HepG2 (cell line): ENCODE measurements around the gene OGG1. TPM values are rescaled to one million over a fixed set of nuclear protein-coding genes. Genes with fewer than 3 reads are reported as not detected.

Experiments used
- ARNT2 ChIP-seq: sonication (generic); formaldehyde crosslinking; IDR thresholded peaks from 2 replicates; pipeline ENCODE4 v1.8.0; 2022; ENCODE audit warnings: mild to moderate bottlenecking, low read depth, missing genetic modification reagents, moderate library complexity
- BRCA1 ChIP-seq: sonication (generic); formaldehyde crosslinking; IDR thresholded peaks from 2 replicates; pipeline ENCODE4 v1.4.0; 2020; ENCODE audit warnings: missing genetic modification reagents
- ERF ChIP-seq: IDR thresholded peaks from 2 replicates; pipeline ENCODE4 v1.6.1; 2018; ENCODE audit warnings: missing biosample characterization, missing genetic modification reagents
- HNRNPLL ChIP-seq: fragments of 200-400 bp; formaldehyde crosslinking; IDR thresholded peaks from 2 replicates; pipeline ENCODE4 v1.6.1; 2017; ENCODE audit warnings: mild to moderate bottlenecking, low read depth, low read length; ENCODE audit not compliant: poor library complexity, severe bottlenecking
- HOXA3 ChIP-seq: sonication (generic); formaldehyde crosslinking; IDR thresholded peaks from 2 replicates; pipeline ENCODE4 v1.5.0; 2020; ENCODE audit warnings: missing genetic modification reagents
- MAZ ChIP-seq, 2 experiments: sonication (generic) in 1 of 2; formaldehyde crosslinking in 1 of 2; IDR thresholded peaks; 2 replicates each; pipeline versions ENCODE4 v1.5.0 to v1.6.1; 2012 to 2020; ENCODE audit warnings: low read depth in 2 of 2, mild to moderate bottlenecking in 2 of 2, borderline replicate concordance in 1 of 2, improper control_type of control experiment in 1 of 2, low read length in 1 of 2, missing genetic modification reagents in 1 of 2, moderate library complexity in 1 of 2
- NR2F6 ChIP-seq, 2 experiments: IDR thresholded peaks; 2 replicates each; pipeline ENCODE4 v1.6.1; 2016; ENCODE audit warnings: antibody characterized with exemption in 1 of 2, mild to moderate bottlenecking in 1 of 2
- POLR2A ChIP-seq, 2 experiments: IDR thresholded peaks; 2 replicates each; pipeline ENCODE4 v1.6.1; 2011; ENCODE audit warnings: low read depth in 2 of 2, low read length in 2 of 2, mild to moderate bottlenecking in 1 of 2, moderate library complexity in 1 of 2; ENCODE audit not compliant: insufficient read depth in 1 of 2
- TAF1 ChIP-seq: sonication (generic); formaldehyde crosslinking; IDR thresholded peaks from 2 replicates; pipeline ENCODE4 v1.4.0; 2020; ENCODE audit warnings: missing genetic modification reagents
- WIZ ChIP-seq: sonication (generic); formaldehyde crosslinking; IDR thresholded peaks from 2 replicates; pipeline ENCODE4 v1.5.1; 2020; ENCODE audit warnings: mild to moderate bottlenecking, missing genetic modification reagents
- YY1 ChIP-seq: IDR thresholded peaks from 2 replicates; pipeline ENCODE4 v1.6.1; 2011; ENCODE audit warnings: low read length, low read depth, moderate library complexity, mild to moderate bottlenecking; ENCODE audit not compliant: insufficient read depth, insufficient replicate concordance
- ZIK1 ChIP-seq: sonication (generic); formaldehyde crosslinking; IDR thresholded peaks from 2 replicates; pipeline ENCODE4 v1.5.0; 2020; ENCODE audit warnings: mild to moderate bottlenecking, low read depth, missing genetic modification reagents, borderline replicate concordance
- ZMAT3 ChIP-seq: sonication (generic); formaldehyde crosslinking; conservative IDR thresholded peaks from 2 replicates; pipeline ENCODE4 v1.7.0; 2021; ENCODE audit warnings: missing genetic modification reagents
- ZNF430 ChIP-seq: sonication (generic); formaldehyde crosslinking; IDR thresholded peaks from 2 replicates; pipeline ENCODE4 v1.9.0; 2021; ENCODE audit warnings: mild to moderate bottlenecking, missing genetic modification reagents
- ZNF501 ChIP-seq: sonication (generic); formaldehyde crosslinking; IDR thresholded peaks from 2 replicates; pipeline ENCODE4 v1.5.1; 2020; ENCODE audit warnings: mild to moderate bottlenecking, moderate library complexity, missing genetic modification reagents
- ZNF543 ChIP-seq: sonication (generic); formaldehyde crosslinking; IDR thresholded peaks from 2 replicates; pipeline ENCODE4 v1.4.0; 2020; ENCODE audit warnings: mild to moderate bottlenecking, missing genetic modification reagents
- ZNF709 ChIP-seq: sonication (generic); formaldehyde crosslinking; IDR thresholded peaks from 2 replicates; pipeline ENCODE4 v1.5.0; 2020; ENCODE audit warnings: mild to moderate bottlenecking, missing genetic modification reagents
- ZNF788 ChIP-seq: sonication (generic); formaldehyde crosslinking; IDR thresholded peaks from 2 replicates; pipeline ENCODE4 v1.5.0; 2020; ENCODE audit warnings: mild to moderate bottlenecking, missing genetic modification reagents, borderline replicate concordance
- polyA plus RNA-seq, 8 experiments: library from polyadenylated mRNA; depleted of rRNA in 3 of 8; stranded (reverse) in 7 of 8; unstranded in 1 of 8; fragments of >200 nt; fragmentation: Illumina TruSeq in 4 of 8; extraction: Trizol in 4 of 8; gene quantifications; 2 replicates each; pipeline versions ENCODE4 v1.2.1 to v1.2.3, GENCODE V29; 2011 to 2016; ENCODE audit warnings: low read depth in 4 of 8, missing spikeins in 1 of 8, mixed read lengths in 1 of 8; ENCODE audit not compliant: insufficient read depth in 1 of 8
- total RNA-seq, 5 experiments: library from RNA; depleted of rRNA; stranded (reverse); fragments of >200 nt; fragmentation: Illumina TruSeq; extraction: Trizol; gene quantifications; 2 replicates each; pipeline ENCODE4 v1.2.3, GENCODE V29; 2016; ENCODE audit warnings: low read depth in 1 of 5
- TF ChIP-seq, protein P1 (sequence below), 2 experiments: sonication (generic) in 1 of 2; formaldehyde crosslinking in 1 of 2; IDR thresholded peaks; 2 replicates each; pipeline versions ENCODE4 v1.4.0 to v1.6.1; 2018 to 2020; ENCODE audit warnings: missing genetic modification reagents in 2 of 2, borderline replicate concordance in 1 of 2, low read depth in 1 of 2, mild to moderate bottlenecking in 1 of 2, missing biosample characterization in 1 of 2
- TF ChIP-seq, protein P2 (sequence below): IDR thresholded peaks from 2 replicates; pipeline ENCODE4 v1.6.1; 2016; ENCODE audit warnings: missing genetic modification reagents, missing compliant biosample characterization
- TF ChIP-seq, protein P3 (sequence below): sonication (generic); formaldehyde crosslinking; IDR thresholded peaks from 2 replicates; pipeline ENCODE4 v1.4.0; 2020; ENCODE audit warnings: missing genetic modification reagents, mild to moderate bottlenecking, borderline replicate concordance
- TF ChIP-seq, protein P4 (sequence below): sonication (generic); formaldehyde crosslinking; IDR thresholded peaks from 2 replicates; pipeline ENCODE4 v1.5.0; 2020; ENCODE audit warnings: missing genetic modification reagents, mild to moderate bottlenecking, borderline replicate concordance

OGG1 gene
- total and polyA plus RNA-seq, 2 of the 13 experiments (the other 11 are each of a cell fraction or from before 2014, with no cell fraction given): 28.7 to 33.2 TPM

DNA sequence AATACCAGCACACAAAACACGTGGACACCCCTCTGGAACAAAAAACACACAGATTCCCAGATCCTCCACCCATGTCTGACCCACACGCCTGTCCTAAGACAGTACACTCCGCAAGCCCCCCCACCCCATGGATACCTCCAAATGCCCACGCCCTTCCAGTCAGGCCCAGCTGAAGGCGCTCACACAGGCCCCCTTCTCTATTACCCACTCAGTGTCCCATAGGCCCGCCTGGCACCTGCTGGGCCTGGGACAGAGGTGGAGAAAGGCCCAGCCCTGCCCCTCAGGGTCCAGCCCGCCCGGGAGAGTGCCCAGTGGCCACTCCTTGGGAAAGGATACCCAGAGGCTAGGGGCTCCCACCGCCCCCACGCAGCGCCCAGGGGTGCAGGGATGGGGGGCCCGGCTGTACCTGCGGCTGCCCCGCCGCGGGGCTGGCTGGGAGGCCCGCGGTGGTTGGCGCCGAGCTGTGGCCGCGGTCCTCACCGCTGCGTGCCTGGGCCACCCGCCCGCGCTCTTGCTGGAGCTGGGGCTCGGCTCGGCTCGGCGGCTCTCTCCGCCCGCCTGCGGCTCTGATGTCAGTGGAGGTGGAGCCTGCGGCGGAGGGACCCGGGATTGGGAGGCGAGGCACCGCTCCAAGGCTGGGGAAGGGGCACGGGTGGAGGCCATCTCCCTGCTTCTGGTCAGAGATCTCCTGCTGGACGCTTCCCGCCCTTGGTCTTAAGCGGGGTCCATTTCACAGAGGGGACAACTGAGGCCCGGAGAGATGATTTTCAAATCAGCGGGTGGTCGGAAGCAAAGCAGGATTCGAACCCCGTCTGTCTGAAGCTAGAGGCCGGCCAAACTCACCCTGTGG is 19.9 kb downstream of the OGG1 start, which contains the start of gene CAMK1 (continued):
- TF ChIP-seq ZIK1 (peak; percentile 76; the same call in 1 of the 2 replicates), ZNF788 (CRISPR knock-in tag) (0 out of 2 replicates have a peak, but pooled peaks have one; percentile 15), TAF1 (CRISPR knock-in tag) (peak; percentile 52; the same call in 1 of the 2 replicates), POLR2A (IDR thresholded peaks at IDR 0.05; ENCODE audit: insufficient read depth in 1 of 2, low read depth in 2 of 2, low read length in 2 of 2) (peak in 1 of 2 experiments; percentile 79; a peak in 2 of 4 replicates), ZNF709 (CRISPR knock-in tag) (no peak), HNRNPLL (peak; percentile 62), HOXA3 (0 out of 2 replicates have a peak, but pooled peaks have one; percentile 23), NR2F6 (IDR thresholded peaks at IDR 0.05) (no peak), NR2F6 (CRISPR knock-in tag; IDR thresholded peaks at IDR 0.05) (peak; percentile 14; the same call in 1 of the 2 replicates), ZNF430 (no peak), ARNT2 (peak; percentile 48; the same call in 1 of the 2 replicates), YY1 (no peak), MAZ (IDR thresholded peaks at IDR 0.05; ENCODE audit: borderline replicate concordance, low read depth, low read length) (no peak), MAZ (CRISPR knock-in tag; IDR thresholded peaks at IDR 0.05; ENCODE audit: low read depth) (peak; percentile 48; the same call in 1 of the 2 replicates), BRCA1 (CRISPR knock-in tag) (no peak), ZMAT3 (CRISPR knock-in tag) (0 out of 2 replicates have a peak, but pooled peaks have one; percentile 18), ERF (CRISPR knock-in tag) (peak; percentile 31; the same call in 1 of the 2 replicates), WIZ (CRISPR knock-in tag) (peak; percentile 8; the same call in 1 of the 2 replicates), ZNF501 (CRISPR knock-in tag) (peak; percentile 73; the same call in 1 of the 2 replicates), ZNF543 (peak; percentile 1; the same call in 1 of the 2 replicates)
- TF ChIP-seq, protein P1, sequence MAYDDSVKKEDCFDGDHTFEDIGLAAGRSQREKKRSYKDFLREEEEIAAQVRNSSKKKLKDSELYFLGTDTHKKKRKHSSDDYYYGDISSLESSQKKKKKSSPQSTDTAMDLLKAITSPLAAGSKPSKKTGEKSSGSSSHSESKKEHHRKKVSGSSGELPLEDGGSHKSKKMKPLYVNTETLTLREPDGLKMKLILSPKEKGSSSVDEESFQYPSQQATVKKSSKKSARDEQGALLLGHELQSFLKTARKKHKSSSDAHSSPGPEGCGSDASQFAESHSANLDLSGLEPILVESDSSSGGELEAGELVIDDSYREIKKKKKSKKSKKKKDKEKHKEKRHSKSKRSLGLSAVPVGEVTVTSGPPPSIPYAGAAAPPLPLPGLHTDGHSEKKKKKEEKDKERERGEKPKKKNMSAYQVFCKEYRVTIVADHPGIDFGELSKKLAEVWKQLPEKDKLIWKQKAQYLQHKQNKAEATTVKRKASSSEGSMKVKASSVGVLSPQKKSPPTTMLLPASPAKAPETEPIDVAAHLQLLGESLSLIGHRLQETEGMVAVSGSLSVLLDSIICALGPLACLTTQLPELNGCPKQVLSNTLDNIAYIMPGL (CRISPR knock-in tag; IDR thresholded peaks at IDR 0.05; ENCODE audit: borderline replicate concordance in 1 of 2, low read depth in 1 of 2): peak in 1 of 2 experiments; percentile 77; a peak in 2 of 4 replicates
- TF ChIP-seq, protein P2, sequence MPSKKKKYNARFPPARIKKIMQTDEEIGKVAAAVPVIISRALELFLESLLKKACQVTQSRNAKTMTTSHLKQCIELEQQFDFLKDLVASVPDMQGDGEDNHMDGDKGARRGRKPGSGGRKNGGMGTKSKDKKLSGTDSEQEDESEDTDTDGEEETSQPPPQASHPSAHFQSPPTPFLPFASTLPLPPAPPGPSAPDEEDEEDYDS (CRISPR knock-in tag): peak; percentile 67
- TF ChIP-seq, protein P3, sequence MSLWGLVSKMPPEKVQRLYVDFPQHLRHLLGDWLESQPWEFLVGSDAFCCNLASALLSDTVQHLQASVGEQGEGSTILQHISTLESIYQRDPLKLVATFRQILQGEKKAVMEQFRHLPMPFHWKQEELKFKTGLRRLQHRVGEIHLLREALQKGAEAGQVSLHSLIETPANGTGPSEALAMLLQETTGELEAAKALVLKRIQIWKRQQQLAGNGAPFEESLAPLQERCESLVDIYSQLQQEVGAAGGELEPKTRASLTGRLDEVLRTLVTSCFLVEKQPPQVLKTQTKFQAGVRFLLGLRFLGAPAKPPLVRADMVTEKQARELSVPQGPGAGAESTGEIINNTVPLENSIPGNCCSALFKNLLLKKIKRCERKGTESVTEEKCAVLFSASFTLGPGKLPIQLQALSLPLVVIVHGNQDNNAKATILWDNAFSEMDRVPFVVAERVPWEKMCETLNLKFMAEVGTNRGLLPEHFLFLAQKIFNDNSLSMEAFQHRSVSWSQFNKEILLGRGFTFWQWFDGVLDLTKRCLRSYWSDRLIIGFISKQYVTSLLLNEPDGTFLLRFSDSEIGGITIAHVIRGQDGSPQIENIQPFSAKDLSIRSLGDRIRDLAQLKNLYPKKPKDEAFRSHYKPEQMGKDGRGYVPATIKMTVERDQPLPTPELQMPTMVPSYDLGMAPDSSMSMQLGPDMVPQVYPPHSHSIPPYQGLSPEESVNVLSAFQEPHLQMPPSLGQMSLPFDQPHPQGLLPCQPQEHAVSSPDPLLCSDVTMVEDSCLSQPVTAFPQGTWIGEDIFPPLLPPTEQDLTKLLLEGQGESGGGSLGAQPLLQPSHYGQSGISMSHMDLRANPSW (CRISPR knock-in tag): no peak
- TF ChIP-seq, protein P4, sequence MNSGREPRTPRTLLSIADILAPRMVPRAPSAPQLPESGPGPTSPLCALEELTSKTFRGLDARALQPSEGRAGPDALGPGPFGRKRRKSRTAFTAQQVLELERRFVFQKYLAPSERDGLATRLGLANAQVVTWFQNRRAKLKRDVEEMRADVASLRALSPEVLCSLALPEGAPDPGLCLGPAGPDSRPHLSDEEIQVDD (CRISPR knock-in tag): 0 out of 2 replicates have a peak, but pooled peaks have one; percentile 49
